Adrenal gland (tissue), 12 donors: ENCODE data around the gene RNASE7. TPM values are rescaled to one million over a fixed set of nuclear protein-coding genes. Genes with fewer than 3 reads are reported as not detected.

ENCODE experiments used
- microRNA-seq, 3 donors: library from miRNA; unstranded; fragments of <30 nt; microRNA quantifications; one replicate each; pipeline ENCODE4, GENCODE V29; 2017 to 2020
- polyA plus RNA-seq, 3 donors: library from polyadenylated mRNA; stranded (reverse); fragments of 200-250 nt in 2 of 3; fragments of 350-450 nt in 1 of 3; fragmentation: Illumina TruSeq in 1 of 3; extraction: RNeasy Lipid Tissue Mini Kit (QIAGEN cat#74804) in 1 of 3; gene quantifications; one replicate each; pipeline ENCODE4 v1.2.3, GENCODE V29; 2013 to 2014
- total RNA-seq, 9 donors: library from RNA; depleted of rRNA in 4 of 9; stranded (reverse); fragments of >200 nt in 4 of 9; fragments of 120-200 nt in 1 of 9; fragmentation: NEBNext Ultra II Directional in 1 of 9; extraction: Animal tissue kit (Norgen Biotek cat#: 25700) in 1 of 9; gene quantifications; one replicate each; pipeline versions ENCODE4 v1.1.0 to v1.2.4, GENCODE V29; 2013 to 2023
- donor health status: healthy with polysubstance abuse.
- donor health status: Bipolar disorder and iron deficiency.
- donor health status: DM: yes; HTN: yes; CAD: no.
- donor health status: DM: no; HTN: no; CAD: no.
- donor health status: DM: no; HTN: no; CAD: no.
- donor health status: DM: yes; HTN: yes; CAD: no.

Gene RNASE7
- total and polyA plus RNA-seq, 12 donors = 0.20 to 0.34 TPM; not detected in 10

Small RNAs within 50 kb of the gene (microRNA-seq; reads per million reads assigned to microRNA genes)
- gene MIR6717 = 0 to 0.57 (median 0.38) reads per million in 3 donors

Other genes starting within 250 kb of the RNASE7 start
- gene RNASE1, start 239.5 kb upstream of the RNASE7 start, total RNA-seq = 1,000 to 10,000 TPM in 2 of 9 donors, 100 to 1,000 TPM in 7; 103 to 2,068 (median 604) TPM
- 100 to 1,000 TPM; 170 to 424 (median 388) TPM for gene RNASE1, start 239.5 kb upstream of the RNASE7 start, polyA plus RNA-seq
- under 1 TPM in 2 of 9 donors, not detected in 7; 0.54 to 0.81 TPM for gene RNASE3, start 151.0 kb upstream of the RNASE7 start, total RNA-seq
- 1 to 10 TPM in 1 of 3 donors, under 1 TPM in 2; 0.31 to 1.2 (median 0.64) TPM for gene RNASE3, start 151.0 kb upstream of the RNASE7 start, polyA plus RNA-seq
- gene RNASE2, start 86.9 kb upstream of the RNASE7 start, total RNA-seq = 10 to 100 TPM in 3 of 9 donors, 1 to 10 TPM in 4, under 1 TPM in 1, not detected in 1; 0.33 to 16.8 (median 5.5) TPM
- gene RNASE2, start 86.9 kb upstream of the RNASE7 start, polyA plus RNA-seq = 10 to 100 TPM in 2 of 3 donors, 1 to 10 TPM in 1; 4.0 to 16.4 (median 12.9) TPM
- 100 to 1,000 TPM in 4 of 9 donors, 10 to 100 TPM in 5; 66.2 to 231 (median 93.6) TPM for gene METTL17, start 52.4 kb upstream of the RNASE7 start, total RNA-seq
- gene METTL17, start 52.4 kb upstream of the RNASE7 start, polyA plus RNA-seq = 100 to 1,000 TPM in 2 of 3 donors, 10 to 100 TPM in 1; 86.9 to 202 (median 176) TPM
- gene SLC39A2, start 43.1 kb upstream of the RNASE7 start, total RNA-seq = under 1 TPM in 1 of 9 donors, not detected in 8; 0.29 TPM
- under 1 TPM in 1 of 3 donors, not detected in 2; 0.24 TPM for gene SLC39A2, start 43.1 kb upstream of the RNASE7 start, polyA plus RNA-seq
- 1,000 to 10,000 TPM in 1 of 9 donors, 100 to 1,000 TPM in 8; 116 to 1,323 (median 677) TPM for gene NDRG2, start 17.3 kb upstream of the RNASE7 start, total RNA-seq
- gene NDRG2, start 17.3 kb upstream of the RNASE7 start, polyA plus RNA-seq = 100 to 1,000 TPM; 399 to 639 (median 619) TPM
- 1 to 10 TPM in 2 of 9 donors, under 1 TPM in 2, not detected in 5; 0.22 to 1.1 (median 0.66) TPM for gene TPPP2, start 12.1 kb upstream of the RNASE7 start, total RNA-seq
- gene TPPP2, start 12.1 kb upstream of the RNASE7 start, polyA plus RNA-seq = under 1 TPM in 2 of 3 donors, not detected in 1; 0.44 to 0.80 TPM
- under 1 TPM in 1 of 9 donors, not detected in 8; 0.27 TPM for gene RNASE13, start 7.6 kb upstream of the RNASE7 start, total RNA-seq
- under 1 TPM in 1 of 3 donors, not detected in 2; 0.03 TPM for gene RNASE13, start 7.6 kb upstream of the RNASE7 start, polyA plus RNA-seq
- not detected for gene RNASE8, start 15.5 kb downstream of the RNASE7 start, total RNA-seq
- gene RNASE8, start 15.5 kb downstream of the RNASE7 start, polyA plus RNA-seq = not detected
- gene ARHGEF40, start 27.9 kb downstream of the RNASE7 start, total RNA-seq = 100 to 1,000 TPM in 8 of 9 donors, 10 to 100 TPM in 1; 48.7 to 258 (median 130) TPM
- 100 to 1,000 TPM; 126 to 148 (median 137) TPM for gene ARHGEF40, start 27.9 kb downstream of the RNASE7 start, polyA plus RNA-seq
- 100 to 1,000 TPM in 6 of 9 donors, 10 to 100 TPM in 3; 14.3 to 169 (median 112) TPM for gene ZNF219, start 56.3 kb downstream of the RNASE7 start, total RNA-seq
- 10 to 100 TPM; 14.8 to 97.2 (median 85.8) TPM for gene ZNF219, start 56.3 kb downstream of the RNASE7 start, polyA plus RNA-seq
- 1 to 10 TPM in 6 of 9 donors, under 1 TPM in 2, not detected in 1; 0.55 to 3.9 (median 1.2) TPM for gene TMEM253, start 58.7 kb downstream of the RNASE7 start, total RNA-seq
- gene TMEM253, start 58.7 kb downstream of the RNASE7 start, polyA plus RNA-seq = 1 to 10 TPM; 2.6 to 8.8 (median 8.0) TPM
- gene OR5AU1, start 113.7 kb downstream of the RNASE7 start, total RNA-seq = not detected
- gene OR5AU1, start 113.7 kb downstream of the RNASE7 start, polyA plus RNA-seq = not detected
- gene HNRNPC, start 227.1 kb downstream of the RNASE7 start, total RNA-seq = 100 to 1,000 TPM; 399 to 616 (median 506) TPM
- 100 to 1,000 TPM; 832 to 905 (median 866) TPM for gene HNRNPC, start 227.1 kb downstream of the RNASE7 start, polyA plus RNA-seq
- gene RPGRIP1, start 237.7 kb downstream of the RNASE7 start, total RNA-seq = 1 to 10 TPM in 4 of 9 donors, under 1 TPM in 3, not detected in 2; 0.11 to 1.6 (median 1.1) TPM
- under 1 TPM in 2 of 3 donors, not detected in 1; 0.10 to 0.24 TPM for gene RPGRIP1, start 237.7 kb downstream of the RNASE7 start, polyA plus RNA-seq